Upper lobe of left lung (tissue), 4 donors: ENCODE results near the gene LRRC8E.

ENCODE experiments used
- CTCF ChIP-seq, 6 experiments: fragments of 450-650 bp in 4 of 6; fragments of 200-600 bp in 2 of 6; sonication (generic) in 2 of 6; IDR thresholded peaks; one replicate each; pipeline ENCODE4 v1.5.1; 2016 to 2019; ENCODE audit warnings: antibody characterized with exemption in 6 of 6
- EP300 ChIP-seq, 4 donors: sonication (generic); formaldehyde crosslinking; IDR thresholded peaks; one replicate each; pipeline ENCODE4 v1.5.1; 2017; ENCODE audit warnings: antibody characterized with exemption in 4 of 4, control low read depth in 2 of 4
- POLR2A ChIP-seq, 4 donors: fragments of 450-650 bp; IDR thresholded peaks; one replicate each; pipeline ENCODE4 v1.5.1; 2016 to 2017; ENCODE audit warnings: antibody characterized with exemption in 4 of 4, mild to moderate bottlenecking in 2 of 4
- POLR2AphosphoS5 ChIP-seq, 2 donors: sonication (generic); formaldehyde crosslinking; IDR thresholded peaks; one replicate each; pipeline ENCODE4 v1.5.1; 2017; ENCODE audit warnings: antibody characterized with exemption in 2 of 2

GRCh38 chr19:7919610-7920518 is 31.6 kb downstream of the LRRC8E start, which contains the start of gene SNAPC2:
- no peak for TF ChIP-seq EP300 (IDR thresholded peaks at IDR 0.05)
- peak in 1 of 6 experiments; percentile 27 for TF ChIP-seq CTCF (IDR thresholded peaks at IDR 0.05)
- TF ChIP-seq POLR2AphosphoS5 (IDR thresholded peaks at IDR 0.05), result peak; percentile 66 to 80
- TF ChIP-seq POLR2A (IDR thresholded peaks at IDR 0.05), result peak in 1 of 4 donors; percentile 67
